Measurements from ENCODE around the gene SLX4.
"Not testable (repeated sequence)": the region's sequence is repeated elsewhere in the genome, so short reads cannot be mapped to it uniquely, and the experiment has no call there.

Gene SLX4

GRCh38 chr16:3656160-3656490, 44.7 kb upstream of the SLX4 start:
- H3K4ac ChIP-seq (ENCODE audit: low read depth, low read length); H4K8ac ChIP-seq (ENCODE audit: low read depth, low read length); DNase-seq; H4K91ac ChIP-seq (ENCODE audit: low read depth, low read length); H4K12ac ChIP-seq (ENCODE audit: low read depth, low read length); H3K27ac ChIP-seq (ENCODE audit: low read depth, low read length); H3K14ac ChIP-seq (ENCODE audit: low read length); H3K4me1 ChIP-seq (ENCODE audit: control insufficient read depth in 1 of 2, insufficient read depth in 2 of 2, low read length in 2 of 2); H2AK5ac ChIP-seq (ENCODE audit: low read length); H2BK120ac ChIP-seq (ENCODE audit: insufficient read depth, low read length, poor library complexity); H3K79me2 ChIP-seq (ENCODE audit: control insufficient read depth, insufficient read depth, low read length, poor library complexity); H3K18ac ChIP-seq (ENCODE audit: low read length); H3K9ac ChIP-seq (ENCODE audit: low read length); H3K27me3 ChIP-seq (ENCODE audit: insufficient read depth, low read length); H2AFZ ChIP-seq (ENCODE audit: insufficient read depth, low read length, poor library complexity); H2BK5ac ChIP-seq (ENCODE audit: low read depth, low read length, poor library complexity); H3K4me2 ChIP-seq (ENCODE audit: low read length); H3K23ac ChIP-seq (ENCODE audit: low read length); H3K4me3 ChIP-seq (ENCODE audit: low read depth, low read length); H3K79me1 ChIP-seq (ENCODE audit: low read length); H2BK12ac ChIP-seq (ENCODE audit: low read length); H3K9me3 ChIP-seq (ENCODE audit: insufficient read depth, low read depth, low read length): not testable (repeated sequence)
- WGBS (ENCODE audit: extremely low coverage, insufficient coverage, insufficient read length) = no CpG with 5 or more reads among the region's 10 CpGs
- H3K36me3 ChIP-seq (ENCODE audit: control insufficient read depth in 1 of 2, insufficient read depth in 2 of 2, low read length in 2 of 2) = peaks cover 55 to 56% of the 10 kb centered on the region in 2 experiments

DNA sequence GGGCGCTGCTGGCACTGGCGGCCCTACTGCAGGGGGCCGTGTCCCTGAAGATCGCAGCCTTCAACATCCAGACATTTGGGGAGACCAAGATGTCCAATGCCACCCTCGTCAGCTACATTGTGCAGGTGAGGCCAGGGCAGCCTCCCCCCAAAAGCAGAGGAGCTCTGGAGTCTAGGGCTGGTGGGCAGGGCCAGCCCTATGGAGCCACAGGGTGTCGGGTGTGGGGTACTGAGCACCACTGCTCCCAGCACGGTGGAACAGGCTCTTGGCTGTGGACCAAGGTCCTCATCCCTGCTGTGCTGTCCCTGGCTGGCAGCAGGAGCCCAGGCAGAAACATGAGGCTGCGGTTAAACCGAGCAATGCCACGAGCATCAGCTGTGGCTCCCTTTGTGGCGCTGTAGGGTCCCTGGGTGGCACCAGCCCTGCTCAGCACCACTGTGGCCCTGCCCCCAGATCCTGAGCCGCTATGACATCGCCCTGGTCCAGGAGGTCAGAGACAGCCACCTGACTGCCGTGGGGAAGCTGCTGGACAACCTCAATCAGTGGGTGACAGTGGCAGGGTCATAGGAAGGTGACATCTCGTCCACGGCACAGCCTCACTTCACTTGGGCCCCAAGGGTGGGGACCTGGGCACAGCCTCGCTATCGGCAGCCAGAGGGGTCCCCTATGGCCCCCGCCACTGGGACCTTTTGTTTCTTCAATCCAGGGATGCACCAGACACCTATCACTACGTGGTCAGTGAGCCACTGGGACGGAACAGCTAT, 44.2 kb upstream of the SLX4 start:
- H4K12ac ChIP-seq (ENCODE audit: low read depth, low read length) = no peak overlapping the region
- WGBS (ENCODE audit: extremely low coverage, insufficient coverage, insufficient read length) = no CpG with 5 or more reads among the region's 21 CpGs
- no peaks in the 10 kb centered on the region for H3K79me1 ChIP-seq (ENCODE audit: low read length)
- H2BK5ac ChIP-seq (ENCODE audit: low read depth, low read length, poor library complexity) = no peak overlapping the region
- H3K23ac ChIP-seq (ENCODE audit: low read length) = no peak overlapping the region
- H2AFZ ChIP-seq (ENCODE audit: insufficient read depth, low read length, poor library complexity) = no peak overlapping the region
- no peaks in the 10 kb centered on the region for H3K9me3 ChIP-seq (ENCODE audit: insufficient read depth, low read depth, low read length)
- H2AK5ac ChIP-seq (ENCODE audit: low read length) = no peak overlapping the region
- H3K4ac ChIP-seq (ENCODE audit: low read depth, low read length) = no peak overlapping the region
- no peak overlapping the region for H3K4me2 ChIP-seq (ENCODE audit: low read length)
- H3K14ac ChIP-seq (ENCODE audit: low read length) = no peak overlapping the region
- peaks cover 2 to 8% of the 10 kb centered on the region in 2 experiments for H3K4me1 ChIP-seq (ENCODE audit: control insufficient read depth in 1 of 2, insufficient read depth in 2 of 2, low read length in 2 of 2)
- H3K4me3 ChIP-seq (ENCODE audit: low read depth, low read length) = no peak overlapping the region
- H3K27me3 ChIP-seq (ENCODE audit: insufficient read depth, low read length) = no peaks in the 10 kb centered on the region
- H2BK120ac ChIP-seq (ENCODE audit: insufficient read depth, low read length, poor library complexity) = no peak overlapping the region
- H3K9ac ChIP-seq (ENCODE audit: low read length) = no peak overlapping the region
- H4K91ac ChIP-seq (ENCODE audit: low read depth, low read length) = no peak overlapping the region
- no peak overlapping the region for H4K8ac ChIP-seq (ENCODE audit: low read depth, low read length)
- no peak overlapping the region for H2BK12ac ChIP-seq (ENCODE audit: low read length)
- no peak overlapping the region for H3K27ac ChIP-seq (ENCODE audit: low read depth, low read length)
- no peaks in the 10 kb centered on the region for H3K79me2 ChIP-seq (ENCODE audit: control insufficient read depth, insufficient read depth, low read length, poor library complexity)
- no peak for DNase-seq
- H3K18ac ChIP-seq (ENCODE audit: low read length) = no peak overlapping the region
- H3K36me3 ChIP-seq (ENCODE audit: control insufficient read depth in 1 of 2, insufficient read depth in 2 of 2, low read length in 2 of 2) = peaks cover 57 to 58% of the 10 kb centered on the region in 2 experiments

DNA sequence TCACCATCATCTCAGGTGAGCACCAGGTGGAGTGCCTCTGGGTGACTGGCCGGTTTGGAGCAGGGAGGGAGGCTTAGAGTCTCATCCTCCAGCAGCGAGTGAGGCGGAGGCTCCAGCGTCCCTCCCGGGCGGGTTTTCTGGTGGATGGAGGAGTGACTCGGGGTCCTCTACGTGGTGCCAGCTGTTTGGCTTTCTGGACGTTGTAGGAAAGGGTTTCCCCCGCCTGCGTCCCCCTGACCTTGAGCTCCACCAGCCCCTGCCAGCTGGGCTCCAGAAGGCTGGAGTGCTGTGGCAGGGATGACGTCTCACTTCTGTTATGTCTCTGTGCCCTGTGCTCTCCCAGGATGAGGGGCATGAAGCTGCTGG, 43.6 kb upstream of the SLX4 start:
- no peak overlapping the region for H2BK5ac ChIP-seq (ENCODE audit: low read depth, low read length, poor library complexity)
- H3K9ac ChIP-seq (ENCODE audit: low read length) = no peak overlapping the region
- no peak overlapping the region for H4K8ac ChIP-seq (ENCODE audit: low read depth, low read length)
- no peak overlapping the region for H2BK12ac ChIP-seq (ENCODE audit: low read length)
- H3K4me1 ChIP-seq (ENCODE audit: control insufficient read depth in 1 of 2, insufficient read depth in 2 of 2, low read length in 2 of 2) = peaks cover 2 to 8% of the 10 kb centered on the region in 2 experiments
- H2AFZ ChIP-seq (ENCODE audit: insufficient read depth, low read length, poor library complexity) = no peak overlapping the region
- no peak overlapping the region for H3K4ac ChIP-seq (ENCODE audit: low read depth, low read length)
- no peak overlapping the region for H3K18ac ChIP-seq (ENCODE audit: low read length)
- H3K4me2 ChIP-seq (ENCODE audit: low read length) = no peak overlapping the region
- no peak overlapping the region for H2AK5ac ChIP-seq (ENCODE audit: low read length)
- no peak for DNase-seq
- H3K23ac ChIP-seq (ENCODE audit: low read length) = no peak overlapping the region
- H4K91ac ChIP-seq (ENCODE audit: low read depth, low read length) = no peak overlapping the region
- H2BK120ac ChIP-seq (ENCODE audit: insufficient read depth, low read length, poor library complexity) = no peak overlapping the region
- WGBS (ENCODE audit: extremely low coverage, insufficient coverage, insufficient read length) = no CpG with 5 or more reads among the region's 12 CpGs
- H3K79me2 ChIP-seq (ENCODE audit: control insufficient read depth, insufficient read depth, low read length, poor library complexity) = no peaks in the 10 kb centered on the region
- no peak overlapping the region for H3K27ac ChIP-seq (ENCODE audit: low read depth, low read length)
- H3K14ac ChIP-seq (ENCODE audit: low read length) = no peak overlapping the region
- H3K79me1 ChIP-seq (ENCODE audit: low read length) = no peaks in the 10 kb centered on the region
- H3K9me3 ChIP-seq (ENCODE audit: insufficient read depth, low read depth, low read length) = no peaks in the 10 kb centered on the region
- H3K36me3 ChIP-seq (ENCODE audit: control insufficient read depth in 1 of 2, insufficient read depth in 2 of 2, low read length in 2 of 2) = peaks cover 52 to 54% of the 10 kb centered on the region in 2 experiments
- H4K12ac ChIP-seq (ENCODE audit: low read depth, low read length) = no peak overlapping the region
- no peaks in the 10 kb centered on the region for H3K27me3 ChIP-seq (ENCODE audit: insufficient read depth, low read length)
- no peak overlapping the region for H3K4me3 ChIP-seq (ENCODE audit: low read depth, low read length)

- Histone ChIP-seq H3K79me2 (ENCODE audit: control insufficient read depth, insufficient read depth, low read length, poor library complexity) (no peaks in the 10 kb centered on the region), H3K4me2 (ENCODE audit: low read length) (no peak within 1 kb of the TSS), H3K14ac (ENCODE audit: low read length) (no peak within 1 kb of the TSS), H3K18ac (ENCODE audit: low read length) (no peak within 1 kb of the TSS), H3K23ac (ENCODE audit: low read length) (no peak within 1 kb of the TSS), H2AFZ (ENCODE audit: insufficient read depth, low read length, poor library complexity) (no peak within 1 kb of the TSS), H2BK5ac (ENCODE audit: low read depth, low read length, poor library complexity) (no peak within 1 kb of the TSS), H4K8ac (ENCODE audit: low read depth, low read length) (no peak within 1 kb of the TSS), H3K9me3 (ENCODE audit: insufficient read depth, low read depth, low read length) (no peaks in the 10 kb centered on the region), H4K91ac (ENCODE audit: low read depth, low read length) (no peak within 1 kb of the TSS), H3K27ac (ENCODE audit: low read depth, low read length) (no peak within 1 kb of the TSS), H3K4me3 (ENCODE audit: low read depth, low read length) (no peak within 1 kb of the TSS), H2AK5ac (ENCODE audit: low read length) (no peak within 1 kb of the TSS), H3K79me1 (ENCODE audit: low read length) (no peaks in the 10 kb centered on the region), H4K12ac (ENCODE audit: low read depth, low read length) (no peak within 1 kb of the TSS), H3K4me1 (ENCODE audit: control insufficient read depth in 1 of 2, insufficient read depth in 2 of 2, low read length in 2 of 2) (peaks cover 2 to 8% of the 10 kb centered on the region in 2 experiments), H2BK120ac (ENCODE audit: insufficient read depth, low read length, poor library complexity) (no peak within 1 kb of the TSS), H3K9ac (ENCODE audit: low read length) (no peak within 1 kb of the TSS), H2BK12ac (ENCODE audit: low read length) (no peak within 1 kb of the TSS), H3K4ac (ENCODE audit: low read depth, low read length) (no peak within 1 kb of the TSS), H3K27me3 (ENCODE audit: insufficient read depth, low read length) (no peaks in the 10 kb centered on the region), H3K36me3 (ENCODE audit: control insufficient read depth in 1 of 2, insufficient read depth in 2 of 2, low read length in 2 of 2) (peaks cover 50 to 54% of the 10 kb centered on the region in 2 experiments)
- no CpG with 5 or more reads among the region's 14 CpGs for WGBS (ENCODE audit: extremely low coverage, insufficient coverage, insufficient read length)
- peak; percentile 93 to 95 for DNase-seq
Measured at GRCh38 chr16:3654249-3654991, 43.0 kb upstream of the SLX4 start, which contains the start of gene DNASE1. TSS of gene DNASE1 (plus strand) at chr16:3654691. CDS start at chr16:3655374, 683 bp downstream.

Measured in trophoblast cell (in vitro differentiated cells and primary cell).